NCI-H2196 (cell line): ENCODE measurements around the gene PFDN1.

ENCODE experiments used
- DNase-seq: peaks from one replicate; lab custom pipeline; 2025; ENCODE audit not compliant: unreplicated experiment; lab: John Stamatoyannopoulos, UW

PFDN1 gene

DNA sequence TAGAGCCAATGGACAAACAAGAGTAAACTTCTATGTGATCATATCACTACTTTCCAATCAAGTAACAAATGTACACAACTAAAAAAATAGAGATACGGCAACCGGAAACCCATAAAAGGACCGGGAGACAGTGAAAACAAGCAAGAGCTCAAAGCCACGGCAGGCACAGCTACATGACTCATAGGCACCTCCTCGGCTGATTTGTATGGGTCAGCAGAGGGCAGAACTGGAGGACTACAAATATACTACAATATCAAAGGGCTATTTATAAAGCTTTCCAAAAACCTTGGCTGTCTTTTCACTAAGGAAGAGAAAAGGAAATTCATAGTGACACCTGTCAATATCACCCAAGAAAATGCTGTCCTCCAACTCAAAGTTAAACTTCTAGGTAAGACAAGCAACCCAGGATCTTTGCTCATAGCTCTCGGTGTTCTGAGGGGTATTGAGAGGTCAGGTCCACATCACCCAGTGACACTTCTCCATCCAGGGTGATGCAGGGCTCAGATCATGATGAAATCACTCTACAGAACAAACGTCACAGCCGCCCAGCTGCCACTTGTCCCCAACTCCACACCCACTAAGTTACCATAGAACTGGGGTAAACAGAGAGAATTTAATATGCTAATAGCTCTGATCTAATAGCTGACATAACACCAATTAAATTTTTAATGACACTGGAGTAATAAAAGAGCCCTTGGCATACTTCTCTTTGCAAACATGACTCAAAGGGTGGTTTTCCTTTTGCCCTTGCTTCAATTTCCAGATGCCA is 41.3 kb downstream of the PFDN1 start:
- peak; percentile 84 for DNase-seq

DNA sequence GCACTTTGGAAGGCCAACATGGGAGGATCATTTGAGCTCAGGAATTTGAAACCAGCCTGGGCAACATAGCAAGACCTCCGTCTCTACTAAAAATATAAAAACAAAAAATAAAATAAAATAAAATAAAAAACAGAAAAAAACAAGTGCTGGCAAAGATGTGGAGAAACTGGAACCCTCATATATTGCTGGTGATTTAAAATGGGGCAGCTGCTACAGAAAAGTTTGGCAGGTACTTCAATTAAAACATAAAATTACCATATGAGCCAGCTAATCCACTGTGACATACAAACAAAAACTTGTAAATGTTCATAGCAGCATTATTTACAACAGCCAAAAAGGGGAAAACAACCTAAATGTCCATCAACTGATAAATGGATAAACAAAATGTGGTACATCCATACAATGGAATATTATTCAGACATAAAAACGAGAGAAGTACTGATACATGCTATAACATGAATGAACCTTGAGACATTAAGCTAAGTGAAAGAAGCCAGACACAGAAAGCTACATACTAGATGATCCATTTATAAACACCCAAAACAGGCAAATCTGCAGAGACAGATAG is 42.7 kb downstream of the PFDN1 start:
- no peak for DNase-seq

GRCh38 chr5:140259500-140259899 is 43.4 kb downstream of the PFDN1 start:
- DNase-seq = no peak

- no peak for DNase-seq
Observed at GRCh38 chr5:140258873-140259272, 44.0 kb downstream of the PFDN1 start.

GRCh38 chr5:140258016-140258415 is 44.9 kb downstream of the PFDN1 start:
- no peak for DNase-seq

GRCh38 chr5:140256726-140257125 is 46.2 kb downstream of the PFDN1 start:
- DNase-seq = no peak

DNA sequence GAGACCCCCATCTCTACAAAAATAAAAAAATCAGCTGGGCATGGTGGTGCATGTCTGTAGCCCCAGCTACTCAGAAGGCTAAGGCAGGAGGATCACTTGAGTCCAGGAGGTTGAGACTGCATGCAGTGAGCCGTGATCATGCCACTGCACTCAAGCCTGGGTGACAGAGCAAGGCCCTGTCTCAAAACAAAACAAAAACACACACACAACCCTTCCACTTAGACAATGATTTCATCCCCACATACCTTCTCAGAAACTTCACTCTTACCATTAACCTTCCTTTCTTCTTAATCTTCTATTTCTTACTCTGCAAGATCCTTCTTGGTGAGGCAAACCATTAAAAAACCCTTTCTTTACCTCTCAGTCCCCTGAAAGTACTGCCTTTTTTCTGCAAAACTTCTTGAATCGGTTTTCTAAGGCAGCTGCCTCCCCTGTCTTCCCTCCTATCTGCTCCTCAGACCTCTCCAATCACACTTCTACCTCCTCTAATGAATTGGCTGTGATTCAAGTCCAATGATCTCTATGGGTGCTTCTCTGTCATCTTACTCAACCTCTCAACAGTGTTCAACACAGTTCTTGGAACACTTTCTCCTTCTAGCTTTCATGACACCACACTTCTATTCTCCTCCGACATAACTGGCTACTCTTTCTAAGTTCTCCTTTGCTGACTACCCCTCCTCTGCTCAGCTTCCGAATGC is 47.3 kb downstream of the PFDN1 start:
- DNase-seq = no peak

GRCh38 chr5:140253985-140254384 is 48.9 kb downstream of the PFDN1 start:
- no peak for DNase-seq

DNA sequence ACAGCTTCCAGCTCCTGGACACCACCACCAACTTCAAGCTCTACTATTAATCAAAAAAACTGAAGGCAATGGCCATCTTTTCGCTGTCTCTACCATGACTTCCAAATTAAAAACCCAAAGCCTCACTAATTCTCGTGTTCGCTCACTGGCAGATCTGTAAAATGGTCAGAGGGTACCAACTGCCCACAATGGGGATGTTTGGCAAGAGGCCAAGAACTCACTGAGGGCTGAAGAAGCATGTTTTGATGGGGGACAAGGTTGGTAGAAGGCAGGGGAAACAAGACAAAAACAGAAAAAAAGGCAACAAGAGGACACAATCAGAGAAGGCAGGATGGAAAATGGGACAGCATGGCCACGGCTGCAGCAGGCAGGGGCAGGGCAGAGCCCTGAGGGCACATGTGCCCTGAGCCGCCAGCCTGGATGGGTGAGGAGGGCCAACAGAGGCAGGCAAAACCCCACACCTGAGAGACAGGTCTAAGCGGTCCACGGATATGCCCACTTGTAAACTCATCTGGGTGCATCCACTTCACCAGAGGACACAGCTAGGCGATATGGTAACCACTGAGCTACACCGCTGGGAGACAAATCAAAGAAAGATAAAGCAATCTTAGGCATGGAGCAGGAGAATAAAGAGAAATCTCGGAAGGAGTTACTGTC is 50.3 kb downstream of the PFDN1 start:
- no peak for DNase-seq

DNA sequence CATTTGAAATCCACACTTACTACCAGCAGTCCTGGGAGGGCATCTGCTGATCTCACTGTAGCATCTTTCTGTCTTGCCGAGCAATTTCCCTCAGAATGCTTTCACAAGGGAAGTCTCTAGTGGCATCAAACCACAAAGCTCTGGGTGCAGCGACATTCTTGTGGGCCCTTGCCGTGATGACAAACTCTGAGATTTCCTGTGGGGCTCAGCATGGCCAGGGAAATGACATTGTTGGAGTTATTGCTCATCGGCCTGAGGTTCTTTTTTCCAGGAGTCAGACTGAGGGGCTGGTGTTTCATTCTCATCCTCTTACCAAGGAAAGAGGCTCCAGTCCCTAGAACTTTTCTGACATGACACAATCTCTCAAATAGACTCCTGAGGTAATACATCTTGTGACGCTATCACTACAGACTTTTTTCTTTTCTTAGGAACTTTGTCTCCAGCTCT is 51.4 kb downstream of the PFDN1 start:
- DNase-seq = no peak

DNA sequence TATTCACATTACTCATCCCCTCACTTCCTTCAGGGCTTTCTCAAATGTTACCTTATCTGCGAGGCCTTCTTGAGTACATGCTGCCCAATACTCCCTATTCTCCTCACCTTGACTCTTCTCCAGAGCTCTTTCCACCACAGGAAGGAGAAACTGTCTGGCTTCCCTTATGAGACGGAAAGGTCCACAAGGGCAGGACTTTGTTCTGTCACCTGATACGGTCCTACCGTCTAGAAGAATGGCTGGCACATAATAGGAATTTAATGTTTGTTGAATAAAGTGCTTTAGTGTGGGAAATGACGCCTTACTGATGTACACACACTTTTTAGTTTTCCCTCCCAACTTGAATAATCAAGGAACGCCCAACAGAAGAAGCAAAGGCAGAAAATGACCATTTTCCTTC is 52.5 kb downstream of the PFDN1 start:
- DNase-seq = no peak

DNA sequence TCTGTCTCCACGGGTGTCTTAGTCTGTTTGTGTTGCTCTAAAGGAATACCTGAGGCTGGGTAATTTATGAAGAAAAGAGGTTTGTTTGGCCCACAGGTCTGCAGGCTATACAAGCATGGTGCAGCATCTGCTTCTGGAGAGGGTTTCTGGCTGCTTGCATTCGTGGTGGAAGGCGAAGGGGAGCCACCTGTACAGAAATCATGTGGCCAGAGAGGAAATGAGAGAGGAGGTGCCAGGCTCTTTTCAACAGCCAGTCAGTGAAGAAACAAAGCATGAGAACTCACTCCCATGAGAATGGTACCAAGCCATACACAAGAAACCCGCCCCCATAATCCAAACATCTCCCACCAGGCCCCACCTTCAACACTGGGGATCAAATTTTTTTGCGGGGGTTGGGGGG is 53.4 kb downstream of the PFDN1 start:
- DNase-seq = no peak

- no peak for DNase-seq
Observed at GRCh38 chr5:140248414-140248813, 54.5 kb downstream of the PFDN1 start.

DNA sequence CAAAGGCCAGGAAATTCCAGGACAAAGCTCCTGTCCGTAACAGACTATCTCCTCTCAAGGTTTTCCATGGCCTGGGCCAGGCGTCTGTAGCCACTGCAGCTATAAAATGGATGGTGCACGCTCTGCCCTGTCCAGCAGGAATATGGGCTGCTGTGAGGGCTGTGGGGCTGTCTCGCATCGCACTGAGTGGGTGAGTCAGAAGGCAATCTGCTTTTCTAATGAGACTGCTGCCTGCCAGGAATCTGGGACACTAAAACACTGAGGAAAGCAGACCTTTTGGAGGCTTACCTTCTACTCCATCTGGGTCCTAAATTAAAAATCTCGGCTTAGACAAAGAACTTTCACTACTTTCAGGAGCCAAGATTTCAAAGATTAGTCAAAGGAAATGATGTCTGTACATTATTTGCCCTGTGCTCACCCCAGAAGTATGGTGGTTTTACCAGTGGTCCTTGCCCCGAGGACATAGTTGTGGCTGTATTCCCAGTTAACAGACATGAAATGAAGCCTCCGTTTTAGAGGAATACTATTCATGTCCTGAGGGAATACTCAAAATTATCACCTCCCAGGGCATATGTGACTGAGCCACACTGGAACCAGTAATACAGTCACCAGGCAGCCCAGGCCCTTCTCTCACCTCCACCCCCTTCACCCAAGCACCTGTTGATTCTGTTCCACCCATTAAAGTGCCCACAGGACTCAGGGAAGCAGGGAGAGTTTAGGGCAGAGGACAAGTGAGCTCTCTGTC is 56.4 kb downstream of the PFDN1 start:
- no peak for DNase-seq

- DNase-seq = no peak
Observed at GRCh38 chr5:140245926-140246325, 57.0 kb downstream of the PFDN1 start.

DNA sequence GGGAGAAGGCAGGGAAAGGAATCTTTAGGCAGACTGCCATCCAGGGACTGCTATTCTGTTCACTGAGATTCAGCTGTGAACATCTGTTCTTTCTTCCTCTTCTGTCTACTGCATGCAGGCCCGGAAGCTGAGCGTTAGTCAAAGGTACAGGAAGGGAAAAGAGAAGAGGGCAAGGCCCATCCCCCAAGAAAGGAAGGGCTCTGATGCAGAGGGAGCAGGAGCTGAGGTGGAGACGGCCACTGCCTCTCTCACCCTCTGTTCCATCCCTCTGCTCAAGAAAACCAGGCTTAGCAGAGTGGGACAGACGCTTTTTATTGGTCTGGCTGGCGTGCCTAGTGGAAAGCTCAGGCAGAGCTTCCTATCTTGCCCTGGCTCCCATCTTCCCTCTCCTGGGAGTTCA is 57.6 kb downstream of the PFDN1 start:
- DNase-seq = no peak

DNA sequence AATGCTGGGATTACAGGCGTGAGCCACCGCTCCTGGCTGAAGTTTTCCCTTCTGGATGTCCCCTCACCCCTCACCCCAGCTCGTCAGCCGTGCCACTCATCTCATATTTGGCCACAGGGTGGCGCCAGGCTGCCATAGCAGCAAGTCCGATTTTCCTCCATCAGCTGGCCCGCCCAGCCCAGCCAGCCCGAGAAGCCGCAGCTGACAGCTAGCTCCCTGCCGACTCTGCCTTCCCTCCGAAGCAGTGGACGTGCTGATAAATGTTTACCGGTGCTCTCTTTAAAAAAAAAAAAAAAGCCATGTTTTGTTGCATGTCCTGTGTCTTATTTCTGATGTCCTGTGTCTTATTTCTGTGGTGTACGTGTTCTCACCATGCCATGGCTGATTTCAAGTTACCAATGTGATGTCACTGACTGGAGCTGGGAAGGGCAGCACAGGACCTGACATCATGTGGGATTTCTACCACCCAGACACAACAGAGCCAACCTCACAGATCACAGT is 58.3 kb downstream of the PFDN1 start:
- peak; percentile 89 for DNase-seq

DNA sequence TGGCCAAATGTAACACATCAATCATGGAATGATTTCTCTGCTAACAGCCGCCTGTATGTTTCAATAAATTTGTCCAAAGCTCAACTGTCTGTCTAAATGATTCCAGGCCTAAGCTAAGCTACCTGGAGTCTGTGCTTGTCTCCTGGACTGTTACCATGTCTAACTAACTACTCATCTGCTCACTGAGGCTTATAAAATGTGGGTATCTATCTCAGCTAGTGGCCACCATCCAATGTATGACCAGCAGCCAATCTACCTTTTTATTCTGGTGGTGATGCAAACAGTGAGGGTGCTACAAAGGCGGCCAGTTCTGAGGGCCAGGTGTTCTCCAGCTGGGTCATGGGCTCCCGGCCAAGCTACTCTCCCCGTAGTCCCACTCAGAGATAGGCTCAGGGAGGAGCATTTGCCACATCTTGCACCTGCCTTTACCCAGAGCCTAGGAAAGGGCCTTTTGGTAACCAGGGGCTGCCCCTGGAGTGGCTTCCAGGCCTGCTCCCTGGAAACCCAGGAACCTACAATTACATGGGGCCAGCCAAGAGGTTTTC is 59.1 kb downstream of the PFDN1 start:
- DNase-seq = peak; percentile 92

DNA sequence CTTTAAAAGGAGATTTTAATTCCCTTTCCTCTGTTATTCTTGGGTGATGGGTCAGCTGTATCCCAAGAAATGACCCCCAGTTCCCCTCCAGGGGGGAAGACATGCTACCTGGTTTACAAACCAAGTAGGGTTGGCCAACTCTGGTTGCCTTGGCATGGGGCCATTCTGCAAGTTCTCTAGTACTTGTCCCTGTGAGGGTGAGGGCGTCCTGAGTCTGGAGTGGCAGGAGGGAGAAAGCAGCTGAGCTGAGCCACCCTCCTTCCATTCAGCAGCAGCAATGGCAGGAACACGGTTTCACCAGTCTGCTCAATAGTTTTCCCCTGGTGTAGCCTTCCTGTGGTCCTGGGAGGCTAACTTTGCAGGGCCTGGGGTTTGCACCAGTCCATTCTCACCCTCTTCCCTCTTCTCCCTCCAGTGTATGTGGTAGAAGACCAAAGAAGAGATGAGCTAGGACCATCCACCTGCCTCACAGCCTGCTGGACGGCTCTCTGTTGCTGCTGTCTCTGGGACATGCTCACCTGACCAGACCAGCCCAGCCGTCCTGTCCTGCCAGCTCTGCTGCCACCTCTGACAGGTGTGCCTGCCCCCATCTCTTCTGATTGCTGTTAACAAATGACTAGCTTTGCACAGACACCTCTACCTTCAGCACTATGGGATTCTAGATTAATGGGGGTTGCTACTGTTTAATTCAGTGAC is 59.9 kb downstream of the PFDN1 start:
- DNase-seq = peak; percentile 31

DNA sequence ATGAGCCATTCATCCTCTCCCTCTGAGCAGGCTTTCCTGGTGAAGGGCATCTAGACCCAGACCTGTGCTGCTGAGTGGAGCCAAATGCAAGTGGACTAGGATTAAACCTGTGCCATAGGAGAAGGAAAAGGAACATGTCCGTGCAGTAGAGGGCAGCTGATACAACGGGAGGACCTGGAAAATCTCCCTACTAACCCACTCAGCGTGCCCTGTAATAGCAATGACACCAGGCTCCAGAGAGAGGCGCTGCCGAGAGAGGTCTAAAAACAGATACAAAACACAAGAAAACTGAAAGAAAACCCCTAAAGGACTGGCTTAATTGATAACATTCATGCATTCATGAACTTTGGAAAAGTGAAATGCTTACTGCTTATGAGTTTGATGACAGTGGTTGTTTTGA is 60.8 kb downstream of the PFDN1 start:
- DNase-seq = no peak
